ENCODE data around the gene TAOK1.
"Not testable (repeated sequence)": the region's sequence is repeated elsewhere in the genome, so short reads cannot be mapped to it uniquely, and the experiment has no call there.

TAOK1 gene

DNA sequence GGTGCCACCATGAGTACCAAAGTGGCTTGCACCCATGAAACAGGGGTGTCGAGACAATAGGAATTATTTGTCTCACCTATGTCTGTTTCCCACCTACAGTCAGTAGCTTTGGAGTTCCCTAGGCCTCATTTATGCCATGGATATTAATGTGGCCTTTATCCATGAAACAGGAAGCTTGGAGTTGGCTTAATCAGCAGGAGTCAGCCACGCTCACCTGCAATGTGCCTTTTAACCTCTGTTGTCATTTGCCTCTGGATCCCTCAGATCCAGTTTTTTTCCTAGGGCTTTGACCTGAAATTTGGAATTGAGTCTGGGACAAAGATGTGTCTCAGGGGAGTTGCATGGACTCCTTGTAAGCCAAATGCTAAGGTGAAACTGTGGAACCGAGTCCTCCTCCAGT is 44.4 kb downstream of the TAOK1 start:
- in situ Hi-C loops (cut with HindIII; ENCODE audit: low sequenced_read_pairs) = loop anchor here (10.0 kb wide), 1 partner anchor 110 kb away; no protein-coding TSS in a partner anchor

DNA sequence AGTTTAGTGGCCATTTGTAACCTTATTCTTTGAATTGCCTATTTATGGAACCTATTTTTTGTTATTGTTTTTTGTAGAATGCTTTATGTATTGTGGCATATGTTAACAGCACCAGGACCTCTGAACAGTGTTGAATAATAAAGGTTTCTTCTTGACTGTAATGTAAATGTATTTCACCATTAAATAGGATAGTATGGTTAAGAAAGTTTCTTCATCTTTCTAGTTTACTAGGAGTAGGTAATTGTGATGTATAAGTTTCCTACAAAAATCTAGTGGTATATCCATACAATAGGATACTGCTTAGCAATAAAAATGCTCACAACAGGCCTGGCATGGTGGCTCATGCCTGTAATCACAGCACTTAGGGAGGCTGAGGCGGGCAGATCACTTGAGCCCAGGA is 52.3 kb downstream of the TAOK1 start:
- in situ Hi-C loops (cut with HindIII; ENCODE audit: low sequenced_read_pairs) = no loop called here

DNA sequence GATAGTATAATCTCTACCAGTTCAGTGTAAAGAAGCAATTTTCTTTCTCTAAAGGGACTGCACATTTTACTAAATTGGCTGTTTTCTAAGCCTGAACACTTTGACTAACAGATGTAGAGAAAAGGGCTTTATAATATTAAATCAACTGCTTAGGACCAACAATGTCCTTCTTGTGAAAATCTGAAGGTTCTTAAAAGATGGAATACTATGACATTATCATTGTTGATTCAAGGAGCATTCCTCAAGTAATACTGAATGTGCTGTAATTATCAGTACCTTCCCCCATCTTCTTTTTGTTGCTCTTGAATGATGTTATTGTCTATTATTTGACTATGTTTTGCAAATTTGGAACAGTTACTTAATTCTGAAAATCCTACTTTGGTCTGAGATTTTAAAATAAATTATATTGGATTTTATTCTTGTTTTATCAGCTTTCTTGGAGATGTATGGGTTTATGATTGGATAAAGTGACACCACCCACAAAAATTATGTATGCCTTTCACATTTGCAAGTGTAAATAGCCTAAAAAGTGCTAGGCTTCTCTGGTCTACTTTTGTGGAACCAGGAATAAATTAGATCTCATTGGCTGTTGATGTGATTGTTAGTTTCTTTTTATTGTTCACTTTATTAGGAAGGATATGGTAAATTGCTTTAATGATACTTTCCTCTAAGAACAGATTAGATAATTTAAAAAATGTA is 53.0 kb downstream of the TAOK1 start:
- in situ Hi-C loops (cut with HindIII; ENCODE audit: low sequenced_read_pairs) = no loop called here

GRCh38 chr17:29444589-29444988 is 54.4 kb downstream of the TAOK1 start:
- in situ Hi-C loops (cut with HindIII; ENCODE audit: low sequenced_read_pairs) = no loop called here

- in situ Hi-C loops (cut with HindIII; ENCODE audit: low sequenced_read_pairs) = loop anchor here (5.0 kb wide), 1 partner anchor 59 kb away; no protein-coding TSS in a partner anchor
Observed at GRCh38 chr17:29445844-29446243, 55.7 kb downstream of the TAOK1 start.

- in situ Hi-C loops (cut with HindIII; ENCODE audit: low sequenced_read_pairs) = loop anchor here (5.0 kb wide), 1 partner anchor 63 kb away; no protein-coding TSS in a partner anchor
Observed at GRCh38 chr17:29449865-29450671, 59.9 kb downstream of the TAOK1 start.

DNA sequence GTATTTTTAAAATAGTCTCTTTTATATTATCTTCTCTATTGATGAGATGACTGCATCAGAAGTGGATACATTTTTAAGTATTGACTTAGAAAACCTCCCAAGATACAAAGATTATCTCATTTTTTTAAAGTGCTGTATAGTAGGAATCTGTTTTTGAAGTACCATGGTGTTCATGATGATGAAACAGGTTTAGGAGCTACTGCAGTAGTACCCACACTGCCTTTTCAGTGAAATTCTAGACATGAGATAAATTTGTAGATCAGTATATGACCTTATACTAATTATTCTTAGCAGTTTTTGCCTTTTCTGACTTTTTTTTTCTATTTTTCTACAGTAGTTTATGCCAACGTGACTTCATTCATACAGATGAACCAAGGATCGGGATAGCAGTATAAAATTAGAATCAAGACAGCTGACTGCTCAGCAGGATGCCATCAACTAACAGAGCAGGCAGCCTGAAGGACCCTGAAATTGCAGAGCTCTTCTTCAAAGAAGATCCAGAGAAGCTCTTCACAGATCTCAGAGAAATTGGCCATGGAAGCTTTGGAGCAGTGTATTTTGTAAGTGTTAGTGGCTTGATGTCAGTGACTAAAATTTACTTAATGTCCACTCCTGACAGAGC is 61.1 kb downstream of the TAOK1 start:
- in situ Hi-C loops (cut with HindIII; ENCODE audit: low sequenced_read_pairs) = no loop called here

- in situ Hi-C loops (cut with HindIII; ENCODE audit: low sequenced_read_pairs) = no loop called here
Observed at GRCh38 chr17:29458066-29458465, 67.9 kb downstream of the TAOK1 start.

- in situ Hi-C loops (cut with HindIII; ENCODE audit: low sequenced_read_pairs) = no loop called here
Observed at GRCh38 chr17:29461483-29462206, 71.5 kb downstream of the TAOK1 start.

GRCh38 chr17:29469276-29469675 is 79.1 kb downstream of the TAOK1 start:
- in situ Hi-C loops (cut with HindIII; ENCODE audit: low sequenced_read_pairs) = no loop called here

- in situ Hi-C loops (cut with HindIII; ENCODE audit: low sequenced_read_pairs) = loop anchor here (5.0 kb wide), 1 partner anchor 49 kb away; no protein-coding TSS in a partner anchor
Observed at GRCh38 chr17:29473437-29473836, 83.3 kb downstream of the TAOK1 start.

DNA sequence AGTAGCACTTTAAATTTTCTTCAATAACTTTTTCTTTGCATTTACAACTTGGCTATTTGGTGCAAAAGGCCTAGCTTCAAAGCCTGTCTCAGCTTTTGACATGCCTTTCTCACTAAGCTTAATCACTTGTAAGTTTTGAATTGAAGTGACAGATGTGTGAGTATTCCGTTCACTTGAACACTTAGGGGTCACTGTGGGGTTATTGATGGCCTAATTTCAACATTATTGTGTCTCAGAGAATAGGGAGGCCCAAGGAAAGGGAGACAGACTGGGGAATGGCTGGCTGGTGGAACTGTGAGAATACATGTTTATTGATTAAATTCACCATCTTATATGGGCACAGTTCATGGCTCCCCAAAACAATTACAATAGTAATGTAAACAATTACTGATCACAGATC is 84.1 kb downstream of the TAOK1 start:
- in situ Hi-C loops (cut with HindIII; ENCODE audit: low sequenced_read_pairs) = loop anchor here (5.0 kb wide), 1 partner anchor 48 kb away; no protein-coding TSS in a partner anchor

DNA sequence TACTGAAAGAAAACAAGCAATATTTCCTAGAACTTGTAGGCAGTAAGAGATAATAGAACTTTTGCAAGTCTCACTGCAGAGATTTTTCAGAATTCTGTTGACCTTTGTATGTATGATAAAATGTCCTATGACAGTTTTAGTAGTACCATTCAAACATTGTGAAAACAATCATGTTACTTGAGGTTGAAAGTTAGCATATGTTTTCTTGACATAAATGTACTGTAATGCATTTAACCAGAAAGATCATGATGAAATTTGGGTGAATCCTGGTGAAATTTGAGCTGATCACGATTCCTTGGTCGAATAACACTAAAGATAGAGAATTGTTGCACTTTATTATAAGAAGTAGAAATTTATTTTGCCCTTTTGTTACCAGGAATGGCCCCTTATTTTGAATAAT is 85.7 kb downstream of the TAOK1 start:
- in situ Hi-C loops (cut with HindIII; ENCODE audit: low sequenced_read_pairs) = no loop called here

DNA sequence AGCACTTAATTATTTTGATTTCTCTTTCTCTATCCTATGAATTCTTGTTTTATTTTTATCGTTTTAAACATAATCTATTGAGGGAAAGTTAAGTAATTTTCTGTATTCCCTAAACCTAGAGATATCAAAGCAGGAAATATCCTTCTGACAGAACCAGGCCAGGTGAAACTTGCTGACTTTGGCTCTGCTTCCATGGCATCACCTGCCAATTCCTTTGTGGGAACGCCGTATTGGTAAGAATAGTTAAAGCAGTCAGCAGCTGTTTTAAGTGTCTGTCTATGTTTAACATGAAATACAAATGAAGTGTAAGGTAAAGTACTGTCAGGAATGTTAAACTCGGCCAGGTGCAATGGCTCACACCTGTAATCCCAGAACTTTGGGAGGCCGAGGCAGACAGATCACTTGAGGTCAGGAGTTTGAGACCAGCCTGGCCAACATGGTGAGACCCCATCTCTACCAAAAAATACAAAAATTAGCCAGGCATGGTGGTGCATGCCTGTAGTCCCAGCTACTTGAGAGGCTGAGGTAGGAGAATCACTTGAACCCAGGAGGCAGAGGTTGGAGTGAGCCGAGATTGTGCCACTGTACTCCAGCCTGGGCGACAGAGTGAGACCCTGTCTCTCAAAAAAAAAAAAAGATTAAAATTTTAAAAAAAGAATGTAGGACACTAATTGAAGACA is 90.2 kb downstream of the TAOK1 start:
- in situ Hi-C loops (cut with HindIII; ENCODE audit: low sequenced_read_pairs) = not testable (repeated sequence)

GRCh38 chr17:29483503-29483902 is 93.3 kb downstream of the TAOK1 start:
- in situ Hi-C loops (cut with HindIII; ENCODE audit: low sequenced_read_pairs) = no loop called here

DNA sequence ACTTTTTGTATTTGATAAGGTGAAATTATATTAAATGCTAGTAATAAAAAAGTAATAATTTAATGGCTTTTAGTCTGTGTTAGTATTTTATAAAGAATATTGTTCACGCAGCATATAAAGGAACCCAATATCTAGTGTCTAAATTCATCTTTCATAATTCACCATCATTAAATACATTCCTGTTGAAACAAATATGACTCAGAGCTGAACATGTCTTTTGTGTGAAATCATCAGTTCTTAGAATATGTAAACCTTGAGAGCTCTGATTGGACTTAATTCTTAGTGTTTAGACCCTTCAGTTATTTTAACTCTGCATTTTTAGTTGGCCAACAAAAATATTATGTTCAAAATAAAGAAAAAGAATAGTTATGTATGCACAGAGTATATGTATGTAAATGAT is 104.8 kb downstream of the TAOK1 start:
- in situ Hi-C loops (cut with HindIII; ENCODE audit: low sequenced_read_pairs) = no loop called here

GRCh38 chr17:29504711-29505110 is 114.5 kb downstream of the TAOK1 start:
- in situ Hi-C loops (cut with HindIII; ENCODE audit: low sequenced_read_pairs) = no loop called here

GRCh38 chr17:29505836-29506235 is 115.7 kb downstream of the TAOK1 start:
- in situ Hi-C loops (cut with HindIII; ENCODE audit: low sequenced_read_pairs) = no loop called here

- in situ Hi-C loops (cut with HindIII; ENCODE audit: low sequenced_read_pairs) = no loop called here
Observed at GRCh38 chr17:29510953-29511352, 120.8 kb downstream of the TAOK1 start.

DNA sequence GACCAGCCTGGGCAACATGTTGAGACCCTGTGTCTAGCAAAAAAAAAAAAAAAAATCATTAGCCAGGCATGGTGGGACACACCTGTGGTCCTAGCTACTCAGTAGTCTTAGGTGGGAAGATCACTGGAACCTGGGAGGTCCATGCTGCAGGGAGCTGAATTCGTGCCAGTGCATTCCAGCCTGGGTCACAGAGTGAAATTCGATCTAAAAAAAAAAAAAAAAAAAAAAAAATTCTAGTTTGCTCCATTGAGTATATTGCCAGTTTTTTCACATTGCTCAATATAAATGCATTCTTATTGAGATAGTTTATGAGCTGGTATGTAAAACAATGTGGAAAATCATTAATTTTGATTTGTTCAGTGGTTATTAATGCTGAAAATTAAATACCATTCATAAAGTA is 124.6 kb downstream of the TAOK1 start:
- in situ Hi-C loops (cut with HindIII; ENCODE audit: low sequenced_read_pairs) = no loop called here
